Fibroblast of lung (primary cell): ENCODE measurements around the gene THRB.

Source experiments
- CTCF ChIP-seq, 2 donors: IDR thresholded peaks in 1 of 2; conservative IDR thresholded peaks in 1 of 2; 1 replicate in 1 of 2; 2 replicates in 1 of 2; pipeline ENCODE4 v1.5.1; 2011 to 2012; ENCODE audit warnings: low read length in 2 of 2, control low read depth in 1 of 2, inconsistent platforms in 1 of 2, low read depth in 1 of 2, mild to moderate bottlenecking in 1 of 2
- EZH2 ChIP-seq: IDR thresholded peaks from 2 replicates; pipeline ENCODE4 v1.5.1; 2012; ENCODE audit warnings: low read length, control low read depth, mild to moderate bottlenecking; ENCODE audit errors: missing control alignments

- TF ChIP-seq EZH2 (no peak), CTCF (conservative IDR thresholded peaks at IDR 0.05 in 1 of 2, IDR thresholded peaks at IDR 0.05 in 1 of 2; ENCODE audit: low read depth in 1 of 2, low read length in 2 of 2) (no peak)
Observed at GRCh38 chr3:24502690-24503089, 8.0 kb upstream of the THRB start.
